K562 (cell line): ENCODE measurements around the gene PPP3CA.

Experiments used
- CTCF ChIP-seq, 3 experiments: IDR thresholded peaks in 2 of 3; conservative IDR thresholded peaks in 1 of 3; 2 replicates each; pipeline ENCODE4 v1.5.1; 2011 to 2012; ENCODE audit warnings: low read length in 3 of 3, mild to moderate bottlenecking in 3 of 3, control low read depth in 2 of 3, improper control_type of control experiment in 1 of 3, inconsistent platforms in 1 of 3, low read depth in 1 of 3, mixed read lengths in 1 of 3, moderate library complexity in 1 of 3; ENCODE audit not compliant: insufficient read depth in 2 of 3
- EZH2 ChIP-seq: IDR thresholded peaks from 2 replicates; pipeline ENCODE4 v1.6.1; 2012; ENCODE audit warnings: low read depth, mild to moderate bottlenecking, inconsistent platforms, low read length, borderline replicate concordance
- FOXJ3 ChIP-seq: sonication (generic); formaldehyde crosslinking; IDR thresholded peaks from 2 replicates; pipeline ENCODE4 v1.4.0; 2020; ENCODE audit warnings: mild to moderate bottlenecking, missing genetic modification reagents
- GATA2 ChIP-seq: sonication (generic); formaldehyde crosslinking; IDR thresholded peaks from 2 replicates; pipeline ENCODE4 v1.4.0; 2020; ENCODE audit warnings: mild to moderate bottlenecking, missing genetic modification reagents
- GATAD2B ChIP-seq: fragments of 450-650 bp; IDR thresholded peaks from 2 replicates; pipeline ENCODE4 v1.6.1; 2017; ENCODE audit warnings: mild to moderate bottlenecking, borderline replicate concordance
- GTF3C2 ChIP-seq: IDR thresholded peaks from 3 replicates; pipeline ENCODE4 v1.6.1; 2011; ENCODE audit warnings: borderline replicate concordance, mild to moderate bottlenecking, moderate library complexity; ENCODE audit not compliant: insufficient read length; ENCODE audit errors: extremely low read depth
- PBX2 ChIP-seq, 2 experiments: IDR thresholded peaks in 1 of 2; conservative IDR thresholded peaks in 1 of 2; 2 replicates each; pipeline ENCODE4 v1.6.1; 2016; ENCODE audit warnings: low read depth in 2 of 2, mild to moderate bottlenecking in 1 of 2, missing compliant biosample characterization in 1 of 2, missing genetic modification characterization in 1 of 2, moderate library complexity in 1 of 2
- POLR2A ChIP-seq: fragments of 450-650 bp; conservative IDR thresholded peaks from 2 replicates; pipeline ENCODE4 v1.6.1; 2016
- POLR2B ChIP-seq: fragments of 450-650 bp; IDR thresholded peaks from 2 replicates; pipeline ENCODE4 v1.6.1; 2018; ENCODE audit warnings: low read depth; ENCODE audit not compliant: partially characterized antibody
- RAD21 ChIP-seq, 2 experiments: fragments of 250-450 bp in 1 of 2; fragments of 450-650 bp in 1 of 2; sonication (Bioruptor Pico) in 1 of 2; formaldehyde crosslinking in 1 of 2; IDR thresholded peaks in 1 of 2; conservative IDR thresholded peaks in 1 of 2; 2 replicates each; pipeline versions ENCODE4 v1.4.0 to v1.8.0; 2020 to 2022; ENCODE audit warnings: mild to moderate bottlenecking in 2 of 2, moderate library complexity in 1 of 2
- TBL1XR1 ChIP-seq, 2 experiments: IDR thresholded peaks; 2 replicates each; pipeline ENCODE4 v1.6.1; 2012; ENCODE audit warnings: improper control_type of control experiment in 2 of 2, low read length in 2 of 2, mild to moderate bottlenecking in 1 of 2
- YBX1 ChIP-seq: fragments of 450-650 bp; IDR thresholded peaks from 2 replicates; pipeline ENCODE4 v1.7.1; 2016; ENCODE audit warnings: mild to moderate bottlenecking
- YY1 ChIP-seq, 3 experiments: IDR thresholded peaks; 2 replicates each; pipeline ENCODE4 v1.6.1; 2011; ENCODE audit warnings: low read length in 2 of 3, mild to moderate bottlenecking in 2 of 3, moderate library complexity in 2 of 3, borderline replicate concordance in 1 of 3, control low read depth in 1 of 3, low read depth in 1 of 3; ENCODE audit not compliant: insufficient read depth in 3 of 3, insufficient replicate concordance in 2 of 3, control insufficient read depth in 1 of 3, insufficient read length in 1 of 3; ENCODE audit errors: extremely low read depth in 1 of 3

- TF ChIP-seq GATA2 (CRISPR knock-in tag), result no peak
- no peak for TF ChIP-seq GTF3C2
- TF ChIP-seq YY1 (IDR thresholded peaks at IDR 0.05; ENCODE audit: borderline replicate concordance in 1 of 3, control insufficient read depth in 1 of 3, extremely low read depth in 1 of 3, insufficient read depth in 3 of 3, insufficient read length in 1 of 3, insufficient replicate concordance in 2 of 3, low read depth in 1 of 3, low read length in 2 of 3), result no peak
- TF ChIP-seq YBX1, result no peak
- no peak for TF ChIP-seq EZH2
- TF ChIP-seq POLR2A, result no peak
- TF ChIP-seq TBL1XR1 (IDR thresholded peaks at IDR 0.05; ENCODE audit: low read length in 2 of 2), result no peak
- TF ChIP-seq PBX2 (CRISPR knock-in tag; IDR thresholded peaks at IDR 0.05; ENCODE audit: low read depth), result no peak
- TF ChIP-seq PBX2 (tag; conservative IDR thresholded peaks at IDR 0.05; ENCODE audit: low read depth), result no peak
- TF ChIP-seq CTCF (IDR thresholded peaks at IDR 0.05 in 2 of 3, conservative IDR thresholded peaks at IDR 0.05 in 1 of 3; ENCODE audit: insufficient read depth in 2 of 3, low read depth in 1 of 3, low read length in 3 of 3), result no peak
- no peak for TF ChIP-seq GATAD2B
- no peak for TF ChIP-seq POLR2B
- TF ChIP-seq FOXJ3 (CRISPR knock-in tag), result no peak
- TF ChIP-seq RAD21 (CRISPR knock-in tag; conservative IDR thresholded peaks at IDR 0.05 in 1 of 2, IDR thresholded peaks at IDR 0.05 in 1 of 2), result no peak
Measured at GRCh38 chr4:101175896-101176676, 171.2 kb downstream of the PPP3CA start.
